CD4-positive, alpha-beta T cell (primary cell): ENCODE data around the gene GLUL. TPM values are rescaled to one million over a fixed set of nuclear protein-coding genes. Genes with fewer than 3 reads are reported as not detected.

Source experiments
- ATAC-seq: fragments of 200-7000 bp; cut with Tn5 transposase; one replicate; pipeline ENCODE4 v1.10.0; 2022; ENCODE audit warnings: mild to moderate bottlenecking; ENCODE audit not compliant: poor library complexity
- CTCF ChIA-PET: fragments of 350-600 bp; sonication (Branson Sonifier 250); formaldehyde crosslinking; loops from one replicate; lab custom pipeline; 2021; ENCODE audit warnings: antibody characterized with exemption, inconsistent platforms; lab: Charles Lee
- POLR2A ChIA-PET: fragments of 350-600 bp; sonication (Branson Sonifier 250); formaldehyde crosslinking; loops from one replicate; lab custom pipeline; 2021; ENCODE audit warnings: antibody characterized with exemption, inconsistent platforms; lab: Charles Lee
- DNase-seq, 14 experiments: peaks; one replicate each; pipeline ENCODE4 v3.0.0-alpha.2; 2013 to 2020; ENCODE audit warnings: mixed read lengths in 2 of 14
- H3K27ac ChIP-seq, 2 donors: one replicate each; pipeline versions ENCODE4 v1.5.1 to v1.7.0; 2013; ENCODE audit warnings: low read length in 2 of 2, low read depth in 1 of 2, mild to moderate bottlenecking in 1 of 2
- H3K27me3 ChIP-seq, 2 experiments: 1 replicate in 1 of 2; 2 replicates in 1 of 2; pipeline versions ENCODE4 v1.6.1 to v1.7.0; 2013; ENCODE audit warnings: low read length in 2 of 2, control low read depth in 1 of 2, mild to moderate bottlenecking in 1 of 2, moderate library complexity in 1 of 2; ENCODE audit not compliant: insufficient read depth in 2 of 2, control insufficient read depth in 1 of 2
- H3K36me3 ChIP-seq: one replicate; pipeline ENCODE4 v1.6.1; 2013; ENCODE audit warnings: low read length, control low read depth; ENCODE audit not compliant: insufficient read depth
- H3K4me1 ChIP-seq: one replicate; pipeline ENCODE4 v1.6.1; 2013; ENCODE audit warnings: low read length, control low read depth; ENCODE audit not compliant: insufficient read depth
- H3K4me3 ChIP-seq: one replicate; pipeline ENCODE4 v1.5.1; 2013; ENCODE audit warnings: mild to moderate bottlenecking, low read length, moderate library complexity
- H3K9me3 ChIP-seq, 2 experiments: 1 replicate in 1 of 2; 2 replicates in 1 of 2; pipeline versions ENCODE4 v1.6.1 to v1.7.0; 2013; ENCODE audit warnings: low read length in 2 of 2, mild to moderate bottlenecking in 2 of 2, control low read depth in 1 of 2, moderate library complexity in 1 of 2; ENCODE audit not compliant: control insufficient read depth in 1 of 2, insufficient read depth in 1 of 2
- H3K27ac Mint-ChIP-seq: one replicate; pipeline ENCODE4 v1.8.0; 2020; ENCODE audit warnings: mixed read lengths
- H3K27me3 Mint-ChIP-seq: one replicate; pipeline ENCODE4 v1.8.0; 2021; ENCODE audit warnings: mixed read lengths
- H3K36me3 Mint-ChIP-seq: one replicate; pipeline ENCODE4 v1.8.0; 2021; ENCODE audit warnings: low read depth, mixed read lengths
- H3K4me1 Mint-ChIP-seq: one replicate; pipeline ENCODE4 v1.8.0; 2021; ENCODE audit warnings: low read depth, mixed read lengths
- H3K4me3 Mint-ChIP-seq: one replicate; pipeline ENCODE4 v1.8.0; 2020; ENCODE audit warnings: mild to moderate bottlenecking, mixed read lengths
- H3K9me3 Mint-ChIP-seq: one replicate; pipeline ENCODE4 v1.8.0; 2020; ENCODE audit warnings: mixed read lengths
- intact Hi-C, 2 experiments: fragments of 100-400 bp; cut with DNase I in 1 of 2; cut with micrococcal nuclease in 1 of 2; formaldehyde crosslinking; loops; one replicate each; pipeline versions ENCODE4 v1.15.1 to v1.9.0; 2023 to 2025; cut with DNase I, micrococcal nuclease
- total RNA-seq, 174 experiments: library from RNA in 2 of 174; stranded (reverse) in 2 of 174; gene quantifications; one replicate each; pipeline ENCODE4 v1.2.3 and lab custom pipeline; 2021 to 2026
- TF ChIP-seq, protein P1 (sequence below): fragments of 200-600 bp; IDR thresholded peaks from one replicate; pipeline ENCODE4 v1.8.0; 2022; ENCODE audit warnings: antibody characterized with exemption, mild to moderate bottlenecking

Gene GLUL
- total RNA-seq, 2 experiments from 2014 or later: 60.4 to 64.0 TPM

DNA sequence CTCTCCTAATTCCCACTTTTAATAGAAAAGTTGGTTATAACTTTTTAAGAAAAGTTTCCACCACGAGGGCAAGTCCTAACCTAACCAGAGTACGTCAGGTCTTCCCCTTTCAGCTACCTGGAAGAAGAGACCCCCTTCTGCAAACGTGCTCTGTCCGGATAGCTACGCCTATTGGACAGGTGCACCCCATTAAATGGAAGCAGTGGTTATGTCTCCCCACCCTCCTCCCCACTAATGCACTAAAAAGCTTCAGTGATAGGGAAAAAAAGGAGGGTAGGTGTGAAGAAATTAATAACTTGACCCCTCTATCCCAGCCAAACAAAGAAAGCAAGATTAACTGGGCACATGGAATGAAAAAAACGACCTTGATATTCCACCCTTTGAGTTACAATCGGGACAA is 7.7 kb downstream of the GLUL start:
- Histone ChIP-seq H3K27ac (peak overlapping the region in 1 of 2 donors; percentile 57), H3K9me3 (no peaks in the 10 kb centered on the region), H3K27me3 (peaks cover 0 to 3% of the 10 kb centered on the region in 2 experiments), H3K4me1 (no peaks in the 10 kb centered on the region), H3K4me3 (no peak overlapping the region), H3K36me3 (peaks cover 37% of the 10 kb centered on the region)
- Mint-ChIP-seq H3K36me3 (peaks cover 50% of the 10 kb centered on the region), H3K4me3 (no peak overlapping the region), H3K9me3 (no peaks in the 10 kb centered on the region), H3K4me1 (peaks cover 5% of the 10 kb centered on the region), H3K27me3 (no peaks in the 10 kb centered on the region), H3K27ac (no peak overlapping the region)
- intact Hi-C loops: no loop called here
- POLR2A ChIA-PET: no interaction called here
- TF ChIP-seq, protein P1, sequence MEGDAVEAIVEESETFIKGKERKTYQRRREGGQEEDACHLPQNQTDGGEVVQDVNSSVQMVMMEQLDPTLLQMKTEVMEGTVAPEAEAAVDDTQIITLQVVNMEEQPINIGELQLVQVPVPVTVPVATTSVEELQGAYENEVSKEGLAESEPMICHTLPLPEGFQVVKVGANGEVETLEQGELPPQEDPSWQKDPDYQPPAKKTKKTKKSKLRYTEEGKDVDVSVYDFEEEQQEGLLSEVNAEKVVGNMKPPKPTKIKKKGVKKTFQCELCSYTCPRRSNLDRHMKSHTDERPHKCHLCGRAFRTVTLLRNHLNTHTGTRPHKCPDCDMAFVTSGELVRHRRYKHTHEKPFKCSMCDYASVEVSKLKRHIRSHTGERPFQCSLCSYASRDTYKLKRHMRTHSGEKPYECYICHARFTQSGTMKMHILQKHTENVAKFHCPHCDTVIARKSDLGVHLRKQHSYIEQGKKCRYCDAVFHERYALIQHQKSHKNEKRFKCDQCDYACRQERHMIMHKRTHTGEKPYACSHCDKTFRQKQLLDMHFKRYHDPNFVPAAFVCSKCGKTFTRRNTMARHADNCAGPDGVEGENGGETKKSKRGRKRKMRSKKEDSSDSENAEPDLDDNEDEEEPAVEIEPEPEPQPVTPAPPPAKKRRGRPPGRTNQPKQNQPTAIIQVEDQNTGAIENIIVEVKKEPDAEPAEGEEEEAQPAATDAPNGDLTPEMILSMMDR: no peak
- CTCF ChIA-PET: no interaction called here
- DNase-seq (no peak), ATAC-seq (no peak)

DNA sequence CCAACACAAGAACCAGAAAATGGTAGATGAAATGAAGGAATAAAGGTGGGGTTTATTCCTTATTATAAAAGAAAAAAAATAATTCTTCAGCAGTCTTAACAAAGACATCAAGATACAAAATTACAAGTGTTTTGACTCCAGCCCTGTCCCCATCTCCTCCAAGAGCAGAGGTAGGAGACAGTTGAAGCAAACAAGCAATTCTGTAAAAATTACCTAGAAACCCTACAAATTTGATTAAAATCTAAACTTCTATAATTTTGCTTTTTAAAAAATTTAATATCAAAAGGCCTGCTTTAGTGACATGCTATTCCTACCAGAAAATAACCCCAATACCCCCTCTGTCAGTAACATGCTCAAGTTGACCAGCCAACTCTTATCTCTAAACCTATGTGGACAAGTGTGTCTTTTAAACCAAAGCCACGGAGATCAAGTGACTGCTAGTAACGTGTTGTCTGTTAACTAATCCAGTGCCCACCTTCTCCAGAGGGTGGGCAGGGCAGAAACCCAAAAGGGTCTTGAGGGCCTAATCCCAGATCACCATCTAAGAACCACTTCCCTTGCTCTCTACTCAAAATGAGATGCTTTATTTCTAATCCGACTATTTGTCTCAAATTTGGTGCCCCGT is 8.4 kb downstream of the GLUL start:
- Histone ChIP-seq H3K36me3 (peaks cover 32% of the 10 kb centered on the region), H3K27ac (no peak overlapping the region), H3K9me3 (no peaks in the 10 kb centered on the region), H3K4me1 (no peaks in the 10 kb centered on the region), H3K27me3 (peaks cover 0 to 3% of the 10 kb centered on the region in 2 experiments), H3K4me3 (no peak overlapping the region)
- ATAC-seq (no peak), DNase-seq (no peak)
- H3K36me3 Mint-ChIP-seq: peaks cover 48% of the 10 kb centered on the region
- H3K4me3 Mint-ChIP-seq: no peak overlapping the region
- ChIA-PET CTCF (no interaction called here), POLR2A (no interaction called here)
- TF ChIP-seq, protein P1: no peak
- H3K4me1 Mint-ChIP-seq: no peaks in the 10 kb centered on the region
- intact Hi-C loops: no loop called here
- no peaks in the 10 kb centered on the region for H3K9me3 Mint-ChIP-seq
- H3K27me3 Mint-ChIP-seq: no peaks in the 10 kb centered on the region
- no peak overlapping the region for H3K27ac Mint-ChIP-seq

DNA sequence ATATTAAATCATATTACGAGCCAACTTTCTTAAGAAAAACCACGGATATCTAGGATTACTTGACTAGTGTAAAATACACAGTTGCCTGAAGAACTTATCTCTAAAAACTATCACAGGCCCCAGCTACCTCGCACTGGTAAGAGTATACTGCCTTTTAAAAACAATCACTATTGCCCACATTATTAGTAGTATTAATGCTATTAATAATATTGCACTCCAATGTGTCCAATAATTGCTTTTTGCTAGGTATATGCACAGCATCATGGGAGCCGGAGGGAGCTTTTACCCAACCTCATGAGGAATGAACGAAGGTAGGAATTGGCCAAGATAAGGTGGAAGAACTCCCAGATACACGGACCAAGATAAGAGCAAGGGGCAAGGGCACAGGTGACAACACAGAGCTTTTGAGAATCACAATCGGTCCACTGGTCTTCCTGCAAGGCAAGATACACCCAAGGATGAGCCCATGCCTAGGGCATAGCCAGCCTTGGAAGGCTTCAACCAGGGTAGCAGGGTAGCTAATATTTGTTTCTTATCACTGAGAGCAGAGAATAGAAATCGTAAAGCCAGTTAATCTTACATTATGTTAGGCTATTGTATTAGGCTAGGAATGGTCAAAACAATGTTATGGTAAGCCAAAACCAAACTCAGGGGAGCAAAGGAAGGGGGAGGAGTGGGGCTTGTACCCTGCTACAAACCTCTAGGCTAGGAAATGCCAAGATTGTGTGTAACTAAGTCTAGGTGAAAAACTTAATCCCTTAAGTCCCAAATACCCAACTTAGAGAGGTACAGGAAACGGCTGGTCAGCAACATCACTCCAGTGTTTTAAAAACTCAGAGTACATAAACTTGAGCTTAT is 9.4 kb downstream of the GLUL start:
- POLR2A ChIA-PET: interaction anchor here (1.5 kb wide), 1 partner anchor 10 kb away, joined by 3 read pairs; the partner anchor contains the start of gene GLUL
- H3K4me3 ChIP-seq: no peak overlapping the region
- no peaks in the 10 kb centered on the region for H3K9me3 ChIP-seq
- H3K36me3 ChIP-seq: peaks cover 29% of the 10 kb centered on the region
- no peaks in the 10 kb centered on the region for H3K4me1 ChIP-seq
- H3K36me3 Mint-ChIP-seq: peaks cover 41% of the 10 kb centered on the region
- ATAC-seq: no peak
- H3K27me3 ChIP-seq: peaks cover 0 to 3% of the 10 kb centered on the region in 2 experiments
- intact Hi-C loops: no loop called here
- no peak overlapping the region for H3K4me3 Mint-ChIP-seq
- H3K9me3 Mint-ChIP-seq: no peaks in the 10 kb centered on the region
- H3K4me1 Mint-ChIP-seq: no peaks in the 10 kb centered on the region
- H3K27me3 Mint-ChIP-seq: no peaks in the 10 kb centered on the region
- H3K27ac ChIP-seq: no peak overlapping the region
- TF ChIP-seq, protein P1: no peak
- no peak for DNase-seq
- CTCF ChIA-PET: no interaction called here
- no peak overlapping the region for H3K27ac Mint-ChIP-seq
